Neuron (in vitro differentiated cells): ENCODE measurements around the gene STAT5B.

Source experiments
- H2AFZ ChIP-seq: one replicate; pipeline ENCODE4 v1.6.1; 2013; ENCODE audit warnings: low read depth, mild to moderate bottlenecking, inconsistent platforms, low read length, moderate library complexity
- H3K27me3 ChIP-seq: one replicate; pipeline ENCODE4 v1.6.1; 2013; ENCODE audit warnings: low read length; ENCODE audit not compliant: insufficient read depth
- H3K36me3 ChIP-seq: one replicate; pipeline ENCODE4 v1.6.1; 2013; ENCODE audit warnings: low read length; ENCODE audit not compliant: insufficient read depth
- H3K4me1 ChIP-seq: one replicate; pipeline ENCODE4 v1.6.1; 2013; ENCODE audit warnings: low read length; ENCODE audit not compliant: insufficient read depth
- H3K4me3 ChIP-seq: 2 replicates; pipeline ENCODE4 v1.5.1; 2013; ENCODE audit warnings: mild to moderate bottlenecking, low read length, moderate library complexity
- H3K9me3 ChIP-seq: one replicate; pipeline ENCODE4 v1.6.1; 2013; ENCODE audit warnings: low read length

The STAT5B gene

DNA sequence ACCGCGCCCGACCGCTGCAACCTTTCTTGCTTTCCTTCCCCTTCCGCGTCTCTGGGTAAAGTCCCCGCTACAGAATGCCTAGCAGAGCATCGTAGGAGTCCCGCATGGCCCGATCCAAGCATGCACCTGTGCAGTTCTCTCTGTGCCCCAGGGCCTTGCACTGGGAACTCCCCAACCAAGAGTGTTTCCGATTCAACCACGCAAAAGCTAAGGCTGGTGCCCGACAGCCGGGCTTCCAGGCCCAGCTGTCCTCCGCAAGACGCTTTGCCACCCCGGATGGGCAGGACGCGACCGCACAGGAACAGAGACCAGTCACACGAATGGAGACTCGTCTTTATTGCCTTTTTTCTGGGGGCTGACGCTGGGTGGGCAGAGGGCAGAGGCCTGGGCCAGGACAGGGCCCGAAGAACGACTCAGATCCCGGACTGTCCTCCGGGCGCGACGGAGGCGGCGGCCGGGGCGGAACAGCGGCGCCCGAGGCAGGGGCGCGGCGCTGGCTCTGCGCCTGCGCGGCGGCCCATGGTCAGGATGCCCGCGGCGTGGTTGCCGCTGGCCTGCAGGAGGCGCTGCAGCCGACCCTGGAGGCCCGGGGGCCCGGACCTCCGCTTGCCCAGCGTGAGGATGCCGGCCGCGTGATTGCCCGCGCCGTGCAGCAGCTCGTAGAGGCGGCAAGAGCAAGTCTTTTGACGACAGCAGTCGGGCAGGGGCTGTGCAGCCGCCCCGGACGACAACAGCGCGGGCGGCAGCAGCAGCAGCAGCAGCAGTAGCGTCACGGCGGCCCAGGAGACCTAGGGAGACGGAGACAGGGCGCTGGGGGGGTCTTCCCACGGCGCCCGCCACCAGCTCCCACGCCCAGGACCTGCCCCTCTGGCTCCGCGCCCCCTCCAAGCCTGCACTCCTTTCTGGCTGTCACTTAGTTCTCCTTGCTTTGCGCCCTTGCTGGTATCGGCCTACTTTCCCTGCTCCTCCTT lies 92.2 kb downstream of the STAT5B start:
- no peaks in the 10 kb centered on the region for H3K36me3 ChIP-seq
- H3K4me1 ChIP-seq = peaks cover 39% of the 10 kb centered on the region
- peak overlapping the region; percentile 86 for H2AFZ ChIP-seq
- H3K4me3 ChIP-seq = peak overlapping the region; percentile 60
- no peaks in the 10 kb centered on the region for H3K9me3 ChIP-seq
- peaks cover 27% of the 10 kb centered on the region for H3K27me3 ChIP-seq

DNA sequence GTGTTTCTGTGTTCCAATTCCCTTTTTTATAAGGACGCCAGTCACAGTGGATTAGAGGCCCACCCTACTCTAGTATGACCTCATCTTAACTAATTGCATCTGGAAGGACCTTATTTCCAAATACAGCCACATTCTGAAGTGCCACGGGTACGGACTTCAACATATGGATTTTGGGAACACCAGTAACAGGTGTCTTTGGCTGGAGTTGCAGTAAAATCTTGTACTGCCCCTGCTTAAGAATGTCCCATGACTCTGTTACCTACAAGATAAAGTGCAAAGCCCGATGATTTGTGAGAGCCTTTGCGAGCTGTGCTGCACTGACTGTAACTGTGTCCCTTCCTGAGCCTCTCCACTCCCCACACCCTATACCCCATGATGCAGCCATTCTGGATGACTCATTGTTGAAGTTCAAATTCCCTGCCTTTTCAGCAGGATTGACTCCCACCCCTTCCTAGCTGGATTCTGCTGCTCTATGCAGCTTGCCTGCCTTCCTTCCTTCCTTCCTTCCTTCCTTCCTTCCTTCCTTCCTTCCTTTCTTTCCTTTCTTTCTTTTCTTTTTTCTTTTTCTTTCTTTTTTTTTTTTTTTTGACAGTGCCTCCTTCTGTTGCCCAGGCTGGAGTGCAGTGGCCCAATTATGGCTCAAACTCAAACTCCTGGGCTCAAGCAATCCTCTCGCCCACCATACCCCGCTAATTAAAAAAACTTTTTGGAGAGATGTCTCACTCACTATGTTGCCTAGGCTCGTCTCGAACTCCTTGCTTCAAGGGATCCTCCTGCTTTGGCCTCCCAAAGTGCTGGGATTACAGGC lies 93.1 kb downstream of the STAT5B start:
- H3K27me3 ChIP-seq = peaks cover 27% of the 10 kb centered on the region
- H3K4me3 ChIP-seq = peak overlapping the region; percentile 60
- no peaks in the 10 kb centered on the region for H3K9me3 ChIP-seq
- H2AFZ ChIP-seq = peak overlapping the region; percentile 86
- no peaks in the 10 kb centered on the region for H3K36me3 ChIP-seq
- peaks cover 39% of the 10 kb centered on the region for H3K4me1 ChIP-seq

DNA sequence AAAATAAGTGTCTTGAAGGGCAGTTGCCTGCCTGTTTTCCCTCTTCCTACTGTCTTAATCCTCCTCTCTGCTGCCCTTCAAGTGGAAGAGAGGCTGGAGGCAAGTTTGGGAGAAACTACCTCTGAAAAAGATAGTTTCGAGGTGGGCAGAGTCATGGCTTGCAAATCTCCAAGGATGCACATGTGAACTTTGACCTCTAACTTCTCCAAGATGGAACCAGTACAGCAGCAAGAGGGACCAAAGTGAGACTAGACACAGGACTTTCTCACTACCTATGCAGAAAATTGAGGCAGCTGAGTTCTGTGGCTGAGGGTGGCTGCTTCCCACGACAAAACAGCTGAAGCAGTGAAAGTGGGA lies 94.4 kb downstream of the STAT5B start:
- no peak overlapping the region for H3K4me3 ChIP-seq
- no peaks in the 10 kb centered on the region for H3K36me3 ChIP-seq
- H3K9me3 ChIP-seq = no peaks in the 10 kb centered on the region
- peaks cover 39% of the 10 kb centered on the region for H3K4me1 ChIP-seq
- H2AFZ ChIP-seq = no peak overlapping the region
- peaks cover 27% of the 10 kb centered on the region for H3K27me3 ChIP-seq

DNA sequence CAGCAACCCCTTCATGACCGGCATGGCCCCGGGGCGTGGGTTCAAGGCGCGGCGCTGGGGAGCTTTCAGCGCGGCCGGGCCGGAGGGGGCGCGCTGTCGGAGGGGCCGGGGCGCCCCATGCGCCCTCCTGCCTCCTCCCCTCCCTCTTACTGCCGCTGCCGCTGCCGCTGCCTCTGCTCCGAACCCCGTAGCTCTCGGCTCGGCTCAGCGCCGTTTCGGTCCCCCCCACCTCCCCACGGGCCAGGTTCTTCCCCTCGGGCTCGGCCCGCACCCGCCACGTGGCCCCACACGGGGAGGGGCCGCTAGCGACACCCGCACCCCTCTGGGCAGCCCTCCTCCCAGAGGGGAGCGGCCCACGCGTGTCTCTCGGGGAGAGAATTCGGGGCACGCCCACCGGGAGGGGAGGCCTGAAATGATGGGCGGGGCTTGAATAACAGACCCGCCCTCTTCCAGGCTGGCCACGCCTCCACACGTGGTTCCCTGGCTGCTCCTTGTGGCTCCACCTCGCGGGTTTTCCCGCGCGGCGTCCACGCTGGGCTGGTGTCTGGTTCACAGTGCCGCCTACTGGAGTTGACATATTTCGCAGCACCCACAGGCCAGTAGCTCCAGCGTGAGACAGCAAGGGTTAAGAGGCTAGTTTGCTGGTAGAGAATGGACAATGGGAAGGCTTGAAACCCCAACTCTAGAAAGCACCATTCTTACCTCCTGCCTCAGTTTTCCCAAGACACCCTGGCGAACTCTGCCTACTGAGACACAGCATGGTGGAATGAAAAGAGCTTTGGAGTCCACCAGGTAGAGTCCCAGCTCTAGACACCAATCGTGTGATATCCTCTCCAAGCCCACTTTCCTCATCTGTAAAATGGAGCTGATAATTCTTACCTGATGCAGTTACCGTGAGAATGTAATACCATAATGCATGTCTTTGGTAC lies 95.0 kb downstream of the STAT5B start, which contains the start of gene KCNH4:
Gene KCNH4 (minus strand): TSS at position 221 of the 929 bp plus-strand sequence. CDS start 197 bp downstream, at position 24.
- H3K9me3 ChIP-seq = no peaks in the 10 kb centered on the region
- H3K27me3 ChIP-seq = peaks cover 27% of the 10 kb centered on the region
- H3K4me1 ChIP-seq = peaks cover 38% of the 10 kb centered on the region
- H2AFZ ChIP-seq = peak within 1 kb of the TSS; percentile 15
- peak within 1 kb of the TSS; percentile 27 for H3K4me3 ChIP-seq
- no peaks in the 10 kb centered on the region for H3K36me3 ChIP-seq

DNA sequence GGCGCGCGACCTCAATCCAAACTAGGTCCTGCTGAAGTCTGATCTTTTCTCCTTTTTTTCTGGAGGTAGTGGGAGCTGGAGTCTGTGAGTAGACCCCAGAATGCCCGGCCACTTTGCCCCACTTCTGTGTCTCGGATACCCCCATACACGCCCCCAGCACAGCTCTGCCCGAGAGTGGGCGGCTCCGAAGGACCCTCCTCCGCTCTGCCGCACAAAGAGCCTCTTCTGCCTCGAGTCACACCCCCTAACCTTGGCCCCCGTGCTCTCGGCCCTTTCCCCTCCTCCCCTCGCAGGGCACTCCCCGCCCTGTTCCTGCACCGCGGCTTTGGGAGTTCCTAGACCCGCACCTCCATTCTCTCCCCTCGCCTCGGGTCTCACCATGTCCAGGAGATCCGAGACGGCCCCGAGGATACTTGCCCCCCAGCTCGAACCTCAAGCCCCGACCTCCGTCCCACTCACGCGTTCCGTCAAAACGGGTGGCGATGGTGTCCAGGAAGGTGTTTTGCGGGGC lies 95.7 kb downstream of the STAT5B start:
- peak overlapping the region; percentile 27 for H3K4me3 ChIP-seq
- H3K27me3 ChIP-seq = peaks cover 27% of the 10 kb centered on the region
- peaks cover 31% of the 10 kb centered on the region for H3K4me1 ChIP-seq
- no peaks in the 10 kb centered on the region for H3K36me3 ChIP-seq
- H3K9me3 ChIP-seq = no peaks in the 10 kb centered on the region
- peak overlapping the region; percentile 15 for H2AFZ ChIP-seq

DNA sequence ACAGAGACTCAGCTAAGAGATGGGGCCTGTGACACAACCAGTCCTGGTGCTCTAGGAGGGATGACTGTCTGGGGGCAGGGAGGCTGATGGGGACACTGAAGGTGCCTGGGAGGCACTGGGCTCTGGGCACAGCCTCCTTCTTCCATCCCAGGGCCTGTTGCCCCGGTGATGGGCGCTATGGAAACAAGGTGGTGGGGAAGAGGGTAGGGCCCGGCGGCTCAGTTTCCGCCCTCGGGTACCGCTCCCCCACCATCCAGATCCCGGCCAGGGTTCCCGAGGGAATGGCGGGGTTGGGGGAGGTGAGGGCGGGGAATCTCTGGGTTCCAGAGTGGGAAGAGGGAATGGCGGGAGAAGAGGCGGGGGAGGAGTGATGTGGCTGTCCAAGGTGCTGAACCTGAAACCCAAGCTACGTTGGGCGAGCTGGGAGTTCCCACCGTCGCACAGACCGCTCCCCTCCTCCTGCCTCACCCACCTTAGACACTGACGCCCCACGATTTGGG lies 96.2 kb downstream of the STAT5B start:
- H3K9me3 ChIP-seq = no peaks in the 10 kb centered on the region
- H3K4me3 ChIP-seq = peak overlapping the region; percentile 27
- H2AFZ ChIP-seq = no peak overlapping the region
- peaks cover 27% of the 10 kb centered on the region for H3K27me3 ChIP-seq
- peaks cover 26% of the 10 kb centered on the region for H3K4me1 ChIP-seq
- no peaks in the 10 kb centered on the region for H3K36me3 ChIP-seq

DNA sequence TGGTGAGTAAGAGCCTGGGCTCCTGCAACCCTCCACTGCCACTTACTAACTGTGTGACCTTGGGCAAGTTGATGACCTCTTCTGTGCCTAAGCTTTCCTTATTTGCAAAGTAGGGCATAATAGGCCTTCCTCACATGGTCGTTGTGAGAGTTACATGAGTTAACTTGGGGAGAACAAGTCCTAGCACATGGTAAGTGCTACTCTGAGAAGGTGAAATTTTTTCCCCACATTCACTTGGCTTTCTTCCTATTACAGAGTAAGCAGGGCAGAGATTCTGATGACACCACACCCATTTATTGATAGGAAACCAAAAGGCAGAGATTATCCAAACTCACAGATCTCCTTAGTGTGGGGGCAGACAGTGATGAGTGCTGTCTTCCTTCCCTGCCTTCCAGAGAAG lies 96.9 kb downstream of the STAT5B start:
- Histone ChIP-seq H3K9me3 (no peaks in the 10 kb centered on the region), H2AFZ (no peak overlapping the region), H3K36me3 (no peaks in the 10 kb centered on the region), H3K27me3 (peaks cover 27% of the 10 kb centered on the region), H3K4me3 (no peak overlapping the region), H3K4me1 (peaks cover 20% of the 10 kb centered on the region)

DNA sequence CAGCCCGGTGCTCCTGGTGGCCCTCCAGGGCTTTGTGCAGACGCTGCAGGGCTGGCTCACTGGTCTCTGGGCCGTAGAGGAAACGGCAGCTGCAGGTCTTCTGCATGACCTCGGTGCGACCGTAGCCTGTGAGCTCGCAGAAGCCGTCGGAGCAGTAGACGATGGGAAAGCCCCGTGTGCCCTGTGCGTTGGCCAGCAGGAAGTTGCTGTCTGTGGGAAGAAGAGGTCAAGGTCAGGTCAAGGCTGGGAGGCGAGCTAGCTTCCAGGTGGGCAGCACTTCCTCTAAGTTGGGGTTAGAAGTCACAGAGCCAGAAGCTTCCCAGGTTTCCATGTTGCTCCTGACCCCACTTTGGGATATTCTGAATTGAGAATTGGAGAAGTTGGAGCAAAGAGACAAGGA lies 97.4 kb downstream of the STAT5B start:
- Histone ChIP-seq H3K36me3 (no peaks in the 10 kb centered on the region), H3K4me3 (no peak overlapping the region), H3K9me3 (no peaks in the 10 kb centered on the region), H3K4me1 (peaks cover 18% of the 10 kb centered on the region), H2AFZ (no peak overlapping the region), H3K27me3 (peaks cover 27% of the 10 kb centered on the region)

DNA sequence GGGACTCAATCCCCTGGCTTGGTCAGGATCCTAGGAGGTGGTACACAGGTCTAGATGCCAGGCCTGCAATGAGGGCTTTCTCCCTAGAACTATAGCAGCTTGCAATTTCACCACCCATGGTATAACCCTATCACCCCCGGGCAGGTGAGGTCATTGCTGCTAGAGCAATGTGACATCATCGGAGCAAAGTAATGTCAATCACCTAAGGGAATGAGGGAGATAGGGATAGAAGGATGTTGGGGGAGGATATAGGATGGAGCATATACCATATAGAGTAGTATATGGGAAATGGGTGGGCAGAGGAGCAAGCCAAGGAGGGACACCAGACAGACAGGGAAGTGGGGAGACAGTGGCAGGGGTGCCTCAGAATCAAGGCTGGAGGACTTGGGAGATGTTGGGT lies 98.5 kb downstream of the STAT5B start:
- Histone ChIP-seq H2AFZ (no peak overlapping the region), H3K9me3 (no peaks in the 10 kb centered on the region), H3K36me3 (no peaks in the 10 kb centered on the region), H3K4me3 (no peak overlapping the region), H3K4me1 (peaks cover 12% of the 10 kb centered on the region), H3K27me3 (peaks cover 27% of the 10 kb centered on the region)

DNA sequence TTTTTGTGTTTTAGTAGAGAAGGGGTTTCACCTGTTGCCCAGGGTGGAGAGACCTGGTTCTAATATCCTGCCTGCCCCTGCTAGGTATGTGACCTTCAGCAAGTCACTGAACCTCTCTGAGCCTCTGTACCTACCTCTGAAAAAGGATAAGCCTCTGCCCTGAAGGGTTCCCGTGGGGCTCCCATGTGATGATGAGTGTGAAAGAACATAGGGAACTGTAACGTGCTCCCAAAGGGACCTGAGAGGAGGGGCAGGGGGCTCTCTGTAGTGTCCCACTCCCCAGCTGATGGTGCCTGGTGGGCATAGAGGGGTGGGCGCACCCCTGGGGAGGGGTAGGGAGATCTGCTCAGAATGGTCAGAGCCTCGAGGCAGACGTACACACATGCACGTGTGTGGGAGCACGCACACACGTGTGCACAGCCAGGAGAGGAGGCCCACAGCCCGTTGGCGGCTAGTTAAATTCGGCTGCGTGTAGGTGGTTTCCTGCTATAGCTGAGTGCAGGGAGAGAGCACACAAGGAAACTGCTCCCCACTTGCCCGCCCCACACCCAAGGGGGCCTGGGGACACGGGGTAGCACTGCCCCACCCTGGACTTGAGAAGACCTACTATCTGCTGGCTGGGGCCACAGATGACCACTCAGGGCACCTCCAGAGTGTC lies 101.9 kb downstream of the STAT5B start:
- no peaks in the 10 kb centered on the region for H3K4me1 ChIP-seq
- peaks cover 2% of the 10 kb centered on the region for H3K27me3 ChIP-seq
- no peak overlapping the region for H3K4me3 ChIP-seq
- no peaks in the 10 kb centered on the region for H3K9me3 ChIP-seq
- no peak overlapping the region for H2AFZ ChIP-seq
- no peaks in the 10 kb centered on the region for H3K36me3 ChIP-seq

DNA sequence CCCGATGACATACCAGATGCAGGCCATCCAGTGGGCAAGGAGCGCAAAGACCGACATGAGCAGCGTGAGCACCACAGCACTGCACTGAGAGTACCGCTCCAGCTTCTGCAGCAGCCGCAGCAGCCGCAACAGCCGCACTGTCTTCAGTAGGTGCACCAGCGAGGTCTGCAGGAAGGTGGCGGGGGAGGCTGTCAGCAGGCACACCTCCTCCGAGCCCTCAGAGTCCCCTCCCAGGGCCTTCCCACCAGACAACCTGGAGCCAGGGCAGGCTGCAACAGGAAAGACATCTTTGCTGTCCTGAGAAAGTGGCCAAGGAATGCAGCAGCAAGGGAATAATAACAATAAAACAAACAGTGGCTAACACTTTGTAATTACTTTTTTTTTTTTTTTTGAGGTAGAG lies 104.4 kb downstream of the STAT5B start:
- Histone ChIP-seq H3K4me1 (no peaks in the 10 kb centered on the region), H3K27me3 (no peaks in the 10 kb centered on the region), H3K9me3 (no peaks in the 10 kb centered on the region), H3K36me3 (no peaks in the 10 kb centered on the region), H2AFZ (no peak overlapping the region), H3K4me3 (no peak overlapping the region)

DNA sequence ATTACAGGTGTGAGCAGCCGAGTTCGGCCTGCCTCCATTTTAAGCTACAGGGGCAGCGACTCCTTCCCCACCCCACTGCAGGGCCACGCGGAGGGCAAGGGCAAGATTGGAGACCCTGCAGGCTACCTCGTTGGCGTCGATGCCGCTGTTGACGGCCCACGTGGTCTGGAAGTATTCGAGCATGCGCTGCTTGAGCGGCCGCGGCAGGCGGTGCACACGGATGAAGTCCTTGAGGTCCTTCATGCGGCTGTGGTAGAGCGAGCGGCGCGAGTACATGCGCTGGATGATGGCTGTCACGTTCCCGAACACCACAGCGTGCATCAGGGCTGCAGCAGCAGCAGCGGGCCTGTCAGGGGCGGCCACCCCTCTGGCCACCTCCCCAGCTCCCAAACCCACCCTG lies 106.8 kb downstream of the STAT5B start:
- H3K36me3 ChIP-seq = no peaks in the 10 kb centered on the region
- H3K9me3 ChIP-seq = no peaks in the 10 kb centered on the region
- no peaks in the 10 kb centered on the region for H3K4me1 ChIP-seq
- H3K27me3 ChIP-seq = no peaks in the 10 kb centered on the region
- H2AFZ ChIP-seq = no peak overlapping the region
- H3K4me3 ChIP-seq = no peak overlapping the region
